Adrenal gland (tissue), 12 donors: ENCODE measurements around the gene CCL14. TPM values are rescaled to one million over a fixed set of nuclear protein-coding genes. Genes with fewer than 3 reads are reported as not detected.
A peak's percentile ranks its signal among the peaks of the same experiment; 100 is the strongest.

ENCODE experiments used
- DNase-seq, 7 donors: peaks; one replicate each; pipeline ENCODE4 v3.0.0-alpha.2; 2019 to 2020
- H3K27ac ChIP-seq, 5 donors: fragments of 200-600 bp; sonication (generic) in 4 of 5; 1 replicate in 3 of 5; 2 replicates in 2 of 5; pipeline versions ENCODE4 v1.5.1 to v1.8.0; 2016 to 2020; ENCODE audit warnings: mild to moderate bottlenecking in 1 of 5
- H3K27me3 ChIP-seq: fragments of 200-600 bp; 2 replicates; pipeline ENCODE4 v1.8.0; 2021
- H3K36me3 ChIP-seq, 2 donors: fragments of 200-600 bp; replicated peaks in 1 of 2; 1 replicate in 1 of 2; 2 replicates in 1 of 2; pipeline versions ENCODE4 v1.5.1 to v1.8.0; 2018 to 2022
- H3K4me1 ChIP-seq, 2 donors: fragments of 200-600 bp; replicated peaks in 1 of 2; 1 replicate in 1 of 2; 2 replicates in 1 of 2; pipeline versions ENCODE4 v1.5.1 to v1.8.0; 2018 to 2021
- H3K4me3 ChIP-seq, 4 donors: fragments of 200-600 bp; sonication (generic) in 3 of 4; one replicate each; pipeline ENCODE4 v1.5.1; 2016 to 2018
- H3K9me3 ChIP-seq, 3 donors: fragments of 200-600 bp; sonication (generic) in 1 of 3; replicated peaks in 1 of 3; 1 replicate in 2 of 3; 2 replicates in 1 of 3; pipeline versions ENCODE4 v1.5.1 to v1.8.0; 2016 to 2021
- POLR2A ChIP-seq, 2 donors: fragments of 450-650 bp; IDR thresholded peaks; one replicate each; pipeline ENCODE4 v1.6.1; 2017; ENCODE audit warnings: antibody characterized with exemption in 2 of 2, mild to moderate bottlenecking in 2 of 2, moderate library complexity in 1 of 2
- WGBS, 4 donors: extraction: QIAGEN DNeasy Blood & Tissue Kit in 2 of 4; methylation state at CpG; one replicate each; pipeline versions ENCODE4 v1.1.5 to v1.1.7; 2013 to 2017; 5-methylcytosine and 5-hydroxymethylcytosine counted together
- intact Hi-C, 2 donors: fragments of 100-400 bp; cut with DNase I; formaldehyde crosslinking; loops; one replicate each; pipeline versions ENCODE4 v1.14.1 to v1.15.0; 2022 to 2023
- polyA plus RNA-seq, 3 donors: library from polyadenylated mRNA; stranded (reverse); fragments of 200-250 nt in 2 of 3; fragments of 350-450 nt in 1 of 3; fragmentation: Illumina TruSeq in 1 of 3; extraction: RNeasy Lipid Tissue Mini Kit (QIAGEN cat#74804) in 1 of 3; gene quantifications; one replicate each; pipeline ENCODE4 v1.2.3, GENCODE V29; 2013 to 2014
- total RNA-seq, 9 donors: library from RNA; depleted of rRNA in 4 of 9; stranded (reverse); fragments of >200 nt in 4 of 9; fragments of 120-200 nt in 1 of 9; fragmentation: NEBNext Ultra II Directional in 1 of 9; extraction: Animal tissue kit (Norgen Biotek cat#: 25700) in 1 of 9; gene quantifications; one replicate each; pipeline versions ENCODE4 v1.1.0 to v1.2.4, GENCODE V29; 2013 to 2023
- TF ChIP-seq, protein P1 (sequence below), 6 experiments: fragments of 450-650 bp in 4 of 6; fragments of 200-600 bp in 2 of 6; sonication (generic) in 1 of 6; IDR thresholded peaks; 1 replicate in 5 of 6; 2 replicates in 1 of 6; pipeline versions ENCODE4 v1.5.1 to v1.8.0; 2016 to 2021; ENCODE audit warnings: antibody characterized with exemption in 6 of 6, mild to moderate bottlenecking in 2 of 6, moderate library complexity in 1 of 6
- donor health status: healthy with polysubstance abuse.
- donor health status: Bipolar disorder and iron deficiency.
- donor health status: DM: yes; HTN: yes; CAD: no.
- donor health status: DM: no; HTN: no; CAD: no.
- donor health status: DM: no; HTN: no; CAD: no.
- donor health status: DM: yes; HTN: yes; CAD: no.

The CCL14 gene
- total and polyA plus RNA-seq, 12 donors: 15.3 to 268 (median 65.2) TPM

DNA sequence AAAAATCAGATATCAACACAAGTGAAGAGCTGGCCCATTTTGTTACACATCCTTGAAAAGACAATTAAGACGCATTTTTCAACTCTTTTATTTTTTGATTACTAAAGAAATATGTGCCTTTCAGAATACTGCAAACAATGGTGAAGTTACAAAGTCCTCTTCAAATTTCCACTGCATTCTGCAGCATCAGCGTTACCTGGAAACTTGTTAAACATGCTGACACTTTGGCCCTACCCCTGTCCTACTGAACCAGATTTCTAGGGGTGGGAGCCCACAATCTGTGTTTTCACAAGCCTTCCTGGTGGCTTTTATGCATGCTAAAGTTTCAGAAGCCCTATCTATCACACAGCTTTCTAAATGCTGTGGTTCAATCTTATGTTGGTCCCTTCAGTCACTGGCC, 4.5 kb upstream of the CCL14 start:
- 70 to 81% (median 80%) methylated on average over 2 of the region's 2 CpGs for WGBS, 4 donors

DNA sequence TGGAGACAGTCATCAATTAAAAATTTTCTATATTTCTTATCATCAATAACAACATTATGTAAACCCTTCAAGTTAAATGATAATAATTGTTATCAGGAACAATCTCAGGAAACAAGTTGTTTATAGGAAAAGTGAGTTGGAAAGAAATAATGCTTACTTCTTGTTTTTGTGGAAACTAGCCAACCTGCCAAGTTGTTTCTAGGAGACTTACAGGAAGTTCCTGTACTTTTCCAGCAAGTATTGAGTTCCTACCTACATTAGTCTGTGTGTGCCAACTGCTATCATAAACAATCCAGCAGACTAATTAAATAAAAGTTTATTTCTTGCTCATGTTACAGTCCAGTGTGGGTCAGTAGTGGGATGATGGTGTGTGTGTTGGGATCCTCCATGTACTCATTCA, 1.6 kb upstream of the CCL14 start:
- Histone ChIP-seq H3K9me3 (no peaks in the 10 kb centered on the region), H3K4me1 (no peaks in the 10 kb centered on the region), H3K27me3 (no peaks in the 10 kb centered on the region), H3K27ac (peak overlapping the region in 1 of 5 donors; percentile 18), H3K4me3 (no peak overlapping the region), H3K36me3 (no peaks in the 10 kb centered on the region)
- TF ChIP-seq, protein P1, sequence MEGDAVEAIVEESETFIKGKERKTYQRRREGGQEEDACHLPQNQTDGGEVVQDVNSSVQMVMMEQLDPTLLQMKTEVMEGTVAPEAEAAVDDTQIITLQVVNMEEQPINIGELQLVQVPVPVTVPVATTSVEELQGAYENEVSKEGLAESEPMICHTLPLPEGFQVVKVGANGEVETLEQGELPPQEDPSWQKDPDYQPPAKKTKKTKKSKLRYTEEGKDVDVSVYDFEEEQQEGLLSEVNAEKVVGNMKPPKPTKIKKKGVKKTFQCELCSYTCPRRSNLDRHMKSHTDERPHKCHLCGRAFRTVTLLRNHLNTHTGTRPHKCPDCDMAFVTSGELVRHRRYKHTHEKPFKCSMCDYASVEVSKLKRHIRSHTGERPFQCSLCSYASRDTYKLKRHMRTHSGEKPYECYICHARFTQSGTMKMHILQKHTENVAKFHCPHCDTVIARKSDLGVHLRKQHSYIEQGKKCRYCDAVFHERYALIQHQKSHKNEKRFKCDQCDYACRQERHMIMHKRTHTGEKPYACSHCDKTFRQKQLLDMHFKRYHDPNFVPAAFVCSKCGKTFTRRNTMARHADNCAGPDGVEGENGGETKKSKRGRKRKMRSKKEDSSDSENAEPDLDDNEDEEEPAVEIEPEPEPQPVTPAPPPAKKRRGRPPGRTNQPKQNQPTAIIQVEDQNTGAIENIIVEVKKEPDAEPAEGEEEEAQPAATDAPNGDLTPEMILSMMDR (IDR thresholded peaks at IDR 0.05): no peak
- TF ChIP-seq POLR2A (IDR thresholded peaks at IDR 0.05): no peak
- DNase-seq: no peak
- intact Hi-C loops: no loop called here

More for the DNA sequence above, 4.5 kb upstream of the CCL14 start:
- Histone ChIP-seq H3K27me3 (no peaks in the 10 kb centered on the region), H3K4me3 (no peak overlapping the region), H3K36me3 (no peaks in the 10 kb centered on the region), H3K4me1 (no peaks in the 10 kb centered on the region), H3K27ac (no peak overlapping the region), H3K9me3 (no peaks in the 10 kb centered on the region)
- no peak for DNase-seq
- no peak for TF ChIP-seq POLR2A (IDR thresholded peaks at IDR 0.05)
- TF ChIP-seq, protein P1 (IDR thresholded peaks at IDR 0.05): no peak
- intact Hi-C loops: no loop called here

DNA sequence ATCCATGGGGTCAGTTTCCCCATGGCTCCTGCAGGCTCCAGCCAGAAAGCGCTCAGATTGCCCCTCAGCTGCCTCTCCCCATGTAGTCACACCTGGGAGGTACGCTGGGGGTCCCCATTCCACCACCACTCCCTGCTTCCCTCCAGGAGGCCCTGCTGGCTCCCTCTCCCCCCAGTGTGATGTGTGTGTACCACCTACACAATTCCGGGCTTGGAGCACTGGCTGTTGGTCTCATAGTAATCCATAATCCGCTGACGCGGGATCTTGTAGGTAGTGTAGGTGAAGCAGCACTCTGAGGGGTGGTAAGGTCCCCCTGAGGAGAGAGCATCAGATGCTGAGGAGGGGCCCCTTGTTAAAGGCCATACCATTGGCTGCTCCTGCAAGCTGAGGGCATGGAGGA, 2.4 kb downstream of the CCL14 start:
- H3K9me3 ChIP-seq: no peaks in the 10 kb centered on the region
- intact Hi-C loops: loop anchor here in 1 of 2 donors (5.0 kb wide), 1 partner anchor 158 kb away; no protein-coding TSS in a partner anchor
- no peak overlapping the region for H3K27ac ChIP-seq
- TF ChIP-seq, protein P1 (IDR thresholded peaks at IDR 0.05): no peak
- TF ChIP-seq POLR2A (IDR thresholded peaks at IDR 0.05): no peak
- no peak overlapping the region for H3K4me3 ChIP-seq
- H3K4me1 ChIP-seq: no peaks in the 10 kb centered on the region
- whole genome bisulfite sequencing, 4 donors: 83 to 89% (median 85%) methylated on average over 6 of the region's 6 CpGs
- no peaks in the 10 kb centered on the region for H3K27me3 ChIP-seq
- no peaks in the 10 kb centered on the region for H3K36me3 ChIP-seq
- DNase-seq: no peak

DNA sequence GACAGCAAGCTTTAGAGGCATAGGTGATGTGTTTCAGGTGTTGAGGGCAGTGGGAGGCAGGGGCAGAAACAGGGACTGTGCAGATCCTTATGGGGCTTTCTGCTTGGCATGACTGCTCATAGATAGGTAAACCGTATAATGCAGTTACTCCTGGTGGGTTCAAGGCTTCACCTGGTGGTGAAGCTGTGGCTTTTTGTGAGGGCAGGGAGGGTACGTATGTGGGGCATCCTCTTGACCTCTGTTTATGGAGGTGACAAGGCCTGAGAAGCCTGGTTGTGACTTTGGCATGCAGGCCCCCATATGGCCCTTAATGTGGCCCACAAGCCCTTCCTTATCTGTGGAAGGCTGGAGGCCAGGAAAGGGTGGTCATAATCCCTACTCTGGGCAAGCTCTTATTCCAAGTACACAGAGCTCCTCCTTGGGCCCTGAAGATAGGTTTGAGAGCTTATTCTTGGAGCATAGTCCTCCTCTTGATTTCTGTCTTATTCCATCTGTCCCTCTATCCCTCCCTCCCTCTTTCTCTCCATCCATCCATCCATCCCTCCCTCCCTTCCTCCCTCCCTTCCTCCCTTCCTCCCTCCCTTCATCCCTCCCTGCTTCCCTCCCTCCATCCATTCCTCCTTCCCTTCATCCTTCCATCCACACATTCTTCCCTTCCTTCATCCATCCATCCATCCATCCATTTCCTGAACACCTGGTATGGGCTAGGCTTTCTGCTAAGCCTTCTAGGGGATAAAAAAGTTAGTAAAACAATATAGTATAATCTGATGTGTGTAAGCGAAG, 3.9 kb downstream of the CCL14 start:
- H3K36me3 ChIP-seq: no peaks in the 10 kb centered on the region
- WGBS, 4 donors: 80 to 92% (median 89%) methylated on average over 3 of the region's 3 CpGs
- H3K4me1 ChIP-seq: no peaks in the 10 kb centered on the region
- no peaks in the 10 kb centered on the region for H3K9me3 ChIP-seq
- no peak for DNase-seq
- no peaks in the 10 kb centered on the region for H3K27me3 ChIP-seq
- H3K27ac ChIP-seq: no peak overlapping the region
- intact Hi-C loops: loop anchor here in 1 of 2 donors (5.0 kb wide), 1 partner anchor 160 kb away; no protein-coding TSS in a partner anchor
- H3K4me3 ChIP-seq: no peak overlapping the region
- TF ChIP-seq POLR2A (IDR thresholded peaks at IDR 0.05): no peak
- TF ChIP-seq, protein P1 (IDR thresholded peaks at IDR 0.05): no peak
